ENCODE results near the gene ZNF91.
"Not testable (repeated sequence)": the region's sequence is repeated elsewhere in the genome, so short reads cannot be mapped to it uniquely, and the experiment has no call there.

The ZNF91 gene

DNA sequence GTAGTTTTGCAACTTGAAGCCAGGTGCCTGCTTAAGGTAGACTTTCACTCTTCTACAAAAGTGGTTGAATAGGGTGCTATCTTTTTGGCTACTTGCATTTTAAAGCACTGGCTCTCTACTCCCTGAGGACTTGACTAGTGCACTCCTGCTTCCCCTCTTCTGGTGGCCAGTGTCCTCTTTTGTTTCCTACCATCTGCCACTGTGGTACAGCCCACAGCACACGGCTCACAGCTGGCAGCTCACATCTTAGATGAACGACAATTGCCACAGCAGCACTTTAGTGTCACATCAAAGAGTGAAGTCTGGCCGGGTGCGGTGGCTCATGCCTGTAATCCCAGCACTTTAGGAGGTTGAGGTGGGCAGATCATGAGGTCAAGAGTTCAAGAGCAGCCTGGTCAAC is 15.6 kb downstream of the ZNF91 start:
- H3K27ac Mint-ChIP-seq, H3K27me3 Mint-ChIP-seq, H3K4me3 Mint-ChIP-seq: not testable (repeated sequence)
- Mint-ChIP-seq H3K36me3 (ENCODE audit: low read depth) (peaks cover 92% of the 10 kb centered on the region), H3K4me1 (ENCODE audit: low read depth) (peaks cover 11% of the 10 kb centered on the region), H3K9me3 (peaks cover 42% of the 10 kb centered on the region)

DNA sequence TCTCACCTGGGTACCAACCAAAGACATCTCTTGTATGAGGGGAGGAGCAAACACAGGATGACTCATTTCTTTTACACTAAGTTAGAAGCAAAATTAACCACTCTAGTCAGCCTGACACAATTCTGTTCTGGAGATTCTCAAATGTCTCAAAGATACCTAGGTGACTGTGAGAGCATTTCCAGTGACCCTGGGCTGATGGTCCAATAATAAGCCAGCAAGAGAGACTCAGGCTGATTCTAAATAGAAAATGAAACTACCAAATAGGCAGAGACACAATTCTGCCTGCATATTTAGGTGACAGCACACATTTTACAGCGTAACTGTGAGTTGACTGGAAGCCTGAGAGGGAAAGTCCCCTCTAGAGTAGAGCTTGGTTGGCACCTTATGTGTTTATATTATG is 16.3 kb downstream of the ZNF91 start:
- no peak overlapping the region for H3K27ac Mint-ChIP-seq
- H3K27me3 Mint-ChIP-seq, result no peaks in the 10 kb centered on the region
- peaks cover 11% of the 10 kb centered on the region for H3K4me1 Mint-ChIP-seq (ENCODE audit: low read depth)
- H3K36me3 Mint-ChIP-seq (ENCODE audit: low read depth), result peaks cover 92% of the 10 kb centered on the region
- H3K4me3 Mint-ChIP-seq, result no peak overlapping the region
- H3K9me3 Mint-ChIP-seq, result peaks cover 42% of the 10 kb centered on the region

DNA sequence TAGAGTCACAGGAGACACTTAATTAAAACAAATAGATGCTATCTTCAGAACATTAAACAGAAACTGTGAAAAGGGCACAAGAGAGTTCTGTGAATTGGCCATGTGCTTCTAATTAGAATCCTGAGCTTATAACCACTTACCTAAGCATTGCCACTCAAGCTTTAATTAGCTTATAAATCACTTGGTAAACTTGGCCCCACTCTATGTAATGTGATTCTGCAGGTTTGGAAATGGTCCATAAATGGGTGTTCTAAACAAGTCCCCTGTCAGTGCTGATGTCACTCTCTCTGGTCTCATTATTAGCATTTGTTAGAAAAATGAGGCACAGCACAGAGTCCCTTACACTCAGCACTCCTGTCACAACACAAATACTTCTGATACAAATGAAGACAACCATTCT is 18.0 kb downstream of the ZNF91 start:
- H3K27ac Mint-ChIP-seq, result no peak overlapping the region
- peaks cover 11% of the 10 kb centered on the region for H3K4me1 Mint-ChIP-seq (ENCODE audit: low read depth)
- peaks cover 47% of the 10 kb centered on the region for H3K9me3 Mint-ChIP-seq
- H3K36me3 Mint-ChIP-seq (ENCODE audit: low read depth), result peaks cover 92% of the 10 kb centered on the region
- no peaks in the 10 kb centered on the region for H3K27me3 Mint-ChIP-seq
- H3K4me3 Mint-ChIP-seq, result no peak overlapping the region

DNA sequence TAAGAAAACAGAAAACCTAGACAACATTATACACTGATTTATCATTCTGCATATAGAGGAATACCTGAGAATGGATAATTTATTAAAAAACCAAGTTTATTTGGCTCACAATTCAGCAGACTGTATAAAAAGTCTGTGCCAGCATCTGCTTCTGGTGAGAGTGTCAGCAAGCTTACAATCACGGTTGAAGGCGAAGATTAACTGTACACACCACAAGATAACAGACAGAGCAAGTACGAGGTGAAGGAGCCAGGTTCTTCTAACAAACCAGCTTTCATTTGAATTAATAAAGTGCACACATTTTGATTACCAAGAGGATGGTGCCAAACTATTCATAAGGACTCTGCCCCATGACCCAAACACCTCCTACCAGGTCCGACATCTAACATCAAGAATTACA is 28.8 kb downstream of the ZNF91 start:
- H3K27me3 Mint-ChIP-seq, result no peaks in the 10 kb centered on the region
- peaks cover 82% of the 10 kb centered on the region for H3K36me3 Mint-ChIP-seq (ENCODE audit: low read depth)
- no peak overlapping the region for H3K27ac Mint-ChIP-seq

DNA sequence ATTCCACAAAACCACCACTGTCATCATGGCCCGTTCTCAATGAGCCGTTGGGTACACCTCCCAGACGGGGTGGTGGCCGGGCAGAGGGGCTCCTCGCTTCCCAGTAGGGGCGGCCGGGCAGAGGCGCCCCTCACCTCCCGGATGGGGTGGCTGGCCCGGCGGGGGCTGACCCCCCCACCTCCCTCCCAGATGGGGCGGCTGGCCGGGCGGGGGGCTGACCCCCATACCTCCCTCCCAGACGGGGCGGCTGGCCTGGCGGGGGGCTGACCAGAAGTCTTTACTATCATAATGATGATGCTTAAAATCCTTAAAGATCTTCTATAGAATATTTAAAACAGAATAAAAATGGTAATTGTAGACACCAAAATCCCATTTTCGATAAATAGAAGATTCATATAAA is 29.2 kb downstream of the ZNF91 start:
- H3K4me3 Mint-ChIP-seq, result not testable (repeated sequence)

More for the DNA sequence above, 28.8 kb downstream of the ZNF91 start:
- no peak overlapping the region for H3K4me3 Mint-ChIP-seq
- peaks cover 21% of the 10 kb centered on the region for H3K9me3 Mint-ChIP-seq
- no peaks in the 10 kb centered on the region for H3K4me1 Mint-ChIP-seq (ENCODE audit: low read depth)

DNA sequence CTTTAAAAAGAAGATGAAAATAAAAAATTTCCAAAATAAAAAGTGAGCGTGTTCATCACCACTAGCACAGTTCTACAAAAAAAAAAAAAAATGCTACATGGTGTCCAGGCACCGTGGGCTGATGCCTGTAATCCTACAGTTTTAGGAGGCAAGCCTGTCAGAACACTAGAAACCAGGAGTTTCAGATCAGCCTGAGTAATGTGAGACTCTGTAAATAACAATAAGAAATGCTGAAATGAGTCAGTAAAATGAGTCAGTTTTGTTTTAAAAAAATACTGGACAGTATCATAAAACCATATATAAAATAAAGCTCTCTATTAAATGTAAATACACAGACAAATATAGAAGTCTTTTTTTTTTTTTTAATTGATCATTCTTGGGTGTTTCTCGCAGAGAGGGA is 30.0 kb downstream of the ZNF91 start:
- no peak overlapping the region for H3K4me3 Mint-ChIP-seq
- peaks cover 81% of the 10 kb centered on the region for H3K36me3 Mint-ChIP-seq (ENCODE audit: low read depth)
- no peaks in the 10 kb centered on the region for H3K27me3 Mint-ChIP-seq
- H3K9me3 Mint-ChIP-seq, result peaks cover 19% of the 10 kb centered on the region
- no peaks in the 10 kb centered on the region for H3K4me1 Mint-ChIP-seq (ENCODE audit: low read depth)
- no peak overlapping the region for H3K27ac Mint-ChIP-seq

More for the DNA sequence above, 29.2 kb downstream of the ZNF91 start:
- H3K4me1 Mint-ChIP-seq (ENCODE audit: low read depth); H3K27me3 Mint-ChIP-seq; H3K27ac Mint-ChIP-seq: not testable (repeated sequence)
- H3K36me3 Mint-ChIP-seq (ENCODE audit: low read depth), result peaks cover 82% of the 10 kb centered on the region
- H3K9me3 Mint-ChIP-seq, result peaks cover 17% of the 10 kb centered on the region

DNA sequence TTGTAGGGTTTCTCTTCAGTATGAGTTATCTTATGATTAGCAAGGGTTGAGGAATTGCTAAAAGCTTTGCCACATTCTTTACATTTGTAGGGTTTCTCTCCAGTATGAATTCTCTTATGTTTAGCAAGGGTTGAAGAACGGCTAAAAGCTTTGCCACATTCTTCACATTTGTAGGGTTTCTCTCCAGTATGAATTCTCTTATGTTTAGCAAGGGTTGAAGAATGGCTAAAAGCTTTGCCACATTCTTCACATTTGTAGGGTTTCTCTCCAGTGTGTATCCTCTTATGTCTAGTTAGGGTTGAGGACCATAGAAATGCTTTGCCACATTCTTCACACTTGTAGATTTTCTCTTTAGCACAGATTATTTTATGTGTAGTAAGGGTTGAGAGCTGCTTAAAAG is 33.4 kb downstream of the ZNF91 start:
- not testable (repeated sequence) for H3K4me1 Mint-ChIP-seq (ENCODE audit: low read depth)

DNA sequence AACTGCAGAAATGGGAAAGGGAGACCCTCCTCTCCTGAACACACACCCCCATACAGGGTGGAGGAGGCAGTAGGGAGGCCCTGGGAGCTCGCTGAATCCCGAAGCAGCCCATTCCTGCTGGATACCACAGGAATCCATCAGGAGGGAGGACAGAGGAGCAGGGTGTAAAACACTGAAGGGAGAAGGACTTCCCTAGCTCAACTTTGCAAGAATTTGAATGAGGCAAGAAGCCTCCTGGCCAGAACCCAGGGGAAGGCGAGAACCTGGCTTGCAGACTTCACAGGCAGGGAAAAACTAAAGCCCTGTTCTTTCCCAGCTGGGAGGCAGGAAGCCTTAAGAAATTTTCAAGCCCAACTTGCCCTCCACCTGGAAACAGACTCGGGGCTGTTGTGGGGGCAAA is 43.5 kb downstream of the ZNF91 start:
- no peaks in the 10 kb centered on the region for H3K27me3 Mint-ChIP-seq
- no peak overlapping the region for H3K27ac Mint-ChIP-seq
- peaks cover 8% of the 10 kb centered on the region for H3K4me1 Mint-ChIP-seq (ENCODE audit: low read depth)
- peaks cover 77% of the 10 kb centered on the region for H3K9me3 Mint-ChIP-seq
- H3K4me3 Mint-ChIP-seq, result no peak overlapping the region
- H3K36me3 Mint-ChIP-seq (ENCODE audit: low read depth), result peaks cover 97% of the 10 kb centered on the region

More for the DNA sequence above, 33.4 kb downstream of the ZNF91 start:
- H3K27me3 Mint-ChIP-seq, H3K4me3 Mint-ChIP-seq, H3K27ac Mint-ChIP-seq: not testable (repeated sequence)
- peaks cover 35% of the 10 kb centered on the region for H3K9me3 Mint-ChIP-seq
- H3K36me3 Mint-ChIP-seq (ENCODE audit: low read depth), result peaks cover 85% of the 10 kb centered on the region

DNA sequence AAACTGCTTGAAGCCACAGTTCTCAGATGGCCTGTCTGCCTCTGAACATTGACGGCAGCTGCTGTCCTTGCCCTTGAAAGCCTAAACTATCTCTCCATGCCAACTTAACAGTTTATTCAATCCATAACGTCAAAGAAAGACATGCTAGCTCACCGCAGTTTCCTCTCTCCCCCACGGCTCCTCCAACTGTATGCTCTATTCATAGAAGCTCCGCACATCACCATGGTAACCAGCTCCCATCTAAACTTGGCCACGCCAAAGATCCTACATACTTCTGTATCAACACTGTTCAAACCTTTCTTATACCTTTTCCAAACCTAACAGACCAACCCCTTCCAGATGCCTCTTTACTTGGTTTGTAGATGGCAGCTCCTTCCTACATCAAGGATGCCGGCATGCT is 48.6 kb downstream of the ZNF91 start:
- no peak overlapping the region for H3K4me3 Mint-ChIP-seq
- H3K36me3 Mint-ChIP-seq (ENCODE audit: low read depth), result peaks cover 98% of the 10 kb centered on the region
- H3K27ac Mint-ChIP-seq, result no peak overlapping the region
- H3K4me1 Mint-ChIP-seq (ENCODE audit: low read depth), result no peaks in the 10 kb centered on the region
- no peaks in the 10 kb centered on the region for H3K27me3 Mint-ChIP-seq
- H3K9me3 Mint-ChIP-seq, result peaks cover 75% of the 10 kb centered on the region

DNA sequence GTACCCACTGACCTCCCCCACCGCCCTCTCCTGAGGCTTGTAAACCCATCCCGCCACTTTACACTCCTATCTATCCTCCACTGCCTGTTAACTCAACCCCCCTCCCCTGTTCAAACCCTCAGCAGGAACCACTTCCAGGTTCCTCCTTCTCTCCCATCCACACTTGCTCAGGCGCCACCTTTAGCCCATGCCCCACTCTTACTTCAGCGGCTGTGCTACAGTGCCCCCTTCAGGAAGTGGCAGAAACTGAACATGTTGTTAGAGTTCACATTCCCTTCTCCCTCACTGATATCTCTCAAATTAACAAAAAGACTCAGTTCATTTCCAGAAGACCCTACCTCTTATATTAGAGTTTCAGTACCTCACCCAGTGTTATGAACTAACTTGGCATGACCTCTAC is 49.4 kb downstream of the ZNF91 start:
- no peak overlapping the region for H3K4me3 Mint-ChIP-seq
- no peak overlapping the region for H3K27ac Mint-ChIP-seq
- no peaks in the 10 kb centered on the region for H3K27me3 Mint-ChIP-seq
- peaks cover 92% of the 10 kb centered on the region for H3K36me3 Mint-ChIP-seq (ENCODE audit: low read depth)
- peaks cover 71% of the 10 kb centered on the region for H3K9me3 Mint-ChIP-seq
- no peaks in the 10 kb centered on the region for H3K4me1 Mint-ChIP-seq (ENCODE audit: low read depth)

DNA sequence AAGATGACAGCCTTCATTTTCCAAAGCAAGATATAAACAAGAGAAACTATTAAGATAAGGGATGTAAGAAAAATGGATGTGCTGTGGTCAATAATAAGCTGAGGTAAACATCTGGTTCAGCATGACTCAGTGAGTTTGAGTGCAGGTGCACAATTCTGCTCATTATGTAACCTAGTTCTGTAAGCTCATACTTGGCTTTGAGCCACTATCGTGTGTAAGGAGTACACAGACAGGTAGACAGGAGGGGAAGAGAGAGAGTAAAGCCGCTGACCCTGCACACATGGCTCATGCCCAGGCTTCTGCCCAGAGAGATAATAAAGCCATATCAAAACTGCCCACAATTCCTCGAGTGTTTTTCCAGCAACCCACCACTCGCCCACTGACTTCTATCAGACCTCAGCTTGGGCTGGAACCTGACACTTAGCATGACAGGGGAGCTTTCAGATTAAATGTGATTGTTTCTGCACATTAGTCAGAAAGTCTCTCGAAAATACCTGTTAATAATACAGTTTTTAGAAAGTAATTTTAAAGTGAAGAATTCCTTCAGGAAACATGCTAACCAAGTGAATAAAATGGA is 51.7 kb downstream of the ZNF91 start:
- Mint-ChIP-seq H3K27me3 (no peaks in the 10 kb centered on the region), H3K4me3 (no peak overlapping the region), H3K4me1 (ENCODE audit: low read depth) (no peaks in the 10 kb centered on the region), H3K9me3 (peaks cover 63% of the 10 kb centered on the region), H3K36me3 (ENCODE audit: low read depth) (peaks cover 92% of the 10 kb centered on the region), H3K27ac (no peak overlapping the region)

DNA sequence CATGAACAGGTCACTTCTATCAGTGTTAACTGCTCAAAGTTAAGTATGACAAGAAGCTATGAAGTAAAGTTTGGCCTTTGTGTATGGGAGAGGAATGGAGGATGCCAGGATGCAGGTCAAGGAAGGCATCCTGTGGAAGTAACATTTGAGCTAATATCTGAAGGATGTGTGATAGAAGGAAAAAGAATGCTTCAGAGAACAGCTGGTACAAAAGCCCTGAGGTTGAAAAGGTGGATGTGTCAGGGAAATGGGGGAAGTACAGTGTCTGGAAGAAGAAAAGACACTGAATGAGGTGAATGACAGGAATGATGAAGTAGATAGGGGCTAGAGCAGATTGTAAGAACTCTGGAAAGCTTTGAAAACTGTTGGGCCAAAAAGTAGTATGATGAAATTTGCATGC is 67.1 kb downstream of the ZNF91 start:
- H3K27me3 Mint-ChIP-seq, result no peaks in the 10 kb centered on the region
- no peak overlapping the region for H3K4me3 Mint-ChIP-seq
- peaks cover 54% of the 10 kb centered on the region for H3K36me3 Mint-ChIP-seq (ENCODE audit: low read depth)
- no peak overlapping the region for H3K27ac Mint-ChIP-seq
- H3K9me3 Mint-ChIP-seq, result peaks cover 70% of the 10 kb centered on the region
- no peaks in the 10 kb centered on the region for H3K4me1 Mint-ChIP-seq (ENCODE audit: low read depth)

DNA sequence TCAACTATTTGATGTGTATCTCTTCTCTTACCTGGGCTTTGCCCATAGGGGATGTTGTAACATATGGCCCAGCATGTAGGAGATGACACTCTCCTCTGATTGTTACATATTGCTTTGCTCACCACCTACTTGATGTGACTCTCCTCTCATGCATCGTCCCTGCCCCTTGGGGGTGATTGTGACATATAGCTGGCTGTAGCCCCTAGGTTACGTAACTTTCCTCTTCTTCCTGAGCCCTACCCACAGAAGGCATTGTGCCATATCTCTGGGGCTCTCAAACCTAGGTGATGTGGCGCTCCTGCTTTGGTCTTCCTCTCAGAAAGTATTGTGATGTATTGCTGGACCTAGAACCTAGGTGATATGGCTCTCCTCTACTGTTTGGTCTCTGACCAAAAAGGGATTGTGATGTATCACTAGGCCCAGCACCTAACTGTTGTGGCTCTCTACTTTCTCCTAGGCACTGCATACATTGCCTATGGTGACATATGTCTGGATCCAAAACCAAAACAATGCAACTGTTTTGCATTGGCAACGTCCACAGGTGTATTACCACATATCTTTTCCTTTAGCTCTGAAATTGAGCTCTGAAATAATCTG is 73.2 kb downstream of the ZNF91 start:
- Mint-ChIP-seq H3K27me3 (no peaks in the 10 kb centered on the region), H3K36me3 (ENCODE audit: low read depth) (peaks cover 9% of the 10 kb centered on the region), H3K9me3 (peaks cover 69% of the 10 kb centered on the region)

DNA sequence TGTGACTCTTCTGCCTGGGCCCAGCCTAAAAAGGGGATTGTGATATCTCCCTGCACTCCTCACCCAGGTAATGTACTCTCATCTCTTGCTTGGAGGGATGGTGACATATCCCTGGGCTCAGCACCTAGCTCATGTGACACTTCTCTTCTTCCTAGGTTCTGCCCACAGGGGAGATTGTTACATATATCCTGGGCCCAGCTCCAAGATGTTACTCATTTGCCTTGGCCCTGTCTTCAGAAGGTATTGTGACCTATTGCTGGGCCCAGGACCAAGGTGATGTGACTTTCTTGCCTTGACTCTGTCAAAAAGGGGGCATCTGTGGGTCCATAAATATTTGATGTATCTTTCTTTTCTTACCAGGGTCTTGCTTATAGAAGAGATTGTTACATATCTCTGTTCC is 73.9 kb downstream of the ZNF91 start:
- H3K27me3 Mint-ChIP-seq; H3K4me3 Mint-ChIP-seq; H3K27ac Mint-ChIP-seq; H3K4me1 Mint-ChIP-seq (ENCODE audit: low read depth); H3K36me3 Mint-ChIP-seq (ENCODE audit: low read depth): not testable (repeated sequence)
- H3K9me3 Mint-ChIP-seq, result peaks cover 69% of the 10 kb centered on the region

More for the DNA sequence above, 73.2 kb downstream of the ZNF91 start:
- Mint-ChIP-seq H3K4me3 (no peak overlapping the region), H3K27ac (no peak overlapping the region), H3K4me1 (ENCODE audit: low read depth) (peaks cover 5% of the 10 kb centered on the region)

DNA sequence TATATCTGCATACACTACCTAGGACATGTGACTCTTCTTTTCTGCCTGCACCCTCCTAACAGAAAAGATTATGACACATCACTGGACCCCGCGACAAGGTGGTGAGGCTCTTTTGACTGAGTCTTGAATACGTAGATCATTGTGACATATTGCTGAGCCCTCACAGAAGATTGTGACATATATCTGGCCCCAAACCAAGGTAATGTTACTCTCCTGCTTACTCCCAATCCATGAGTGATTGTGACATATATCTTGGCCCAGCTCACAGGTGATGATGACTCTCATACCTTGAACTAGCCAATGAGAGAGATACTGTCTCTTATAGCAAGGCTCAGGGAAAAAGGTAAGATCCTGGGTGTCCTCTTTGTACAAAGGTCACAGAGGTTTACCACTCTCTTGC is 75.7 kb downstream of the ZNF91 start:
- not testable (repeated sequence) for H3K27ac Mint-ChIP-seq; H3K27me3 Mint-ChIP-seq; H3K4me1 Mint-ChIP-seq (ENCODE audit: low read depth); H3K4me3 Mint-ChIP-seq; H3K36me3 Mint-ChIP-seq (ENCODE audit: low read depth)
- peaks cover 58% of the 10 kb centered on the region for H3K9me3 Mint-ChIP-seq

DNA sequence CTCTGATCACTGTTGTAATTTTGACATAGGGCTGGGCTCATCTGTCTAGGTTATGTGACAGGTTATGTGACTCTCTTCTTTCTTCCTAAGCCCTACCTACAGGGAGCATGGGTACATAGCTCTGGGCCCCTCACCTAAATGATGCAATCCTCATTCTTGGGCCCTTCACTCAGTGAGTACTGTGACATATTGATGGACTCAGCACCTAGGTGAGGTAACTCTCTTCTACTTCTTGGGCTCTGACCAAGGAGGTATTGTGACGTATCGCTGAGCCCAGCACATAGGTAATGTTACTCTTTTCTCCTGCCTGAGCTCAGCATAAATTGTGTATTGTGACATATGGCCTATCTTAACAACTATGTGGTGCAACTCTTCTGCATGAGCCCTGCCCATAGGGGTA is 76.3 kb downstream of the ZNF91 start:
- H3K4me3 Mint-ChIP-seq; H3K36me3 Mint-ChIP-seq (ENCODE audit: low read depth); H3K27ac Mint-ChIP-seq; H3K27me3 Mint-ChIP-seq; H3K4me1 Mint-ChIP-seq (ENCODE audit: low read depth): not testable (repeated sequence)
- H3K9me3 Mint-ChIP-seq, result peaks cover 54% of the 10 kb centered on the region

All from stimulated activated naive CD8-positive, alpha-beta T cell treated with anti-CD3 and anti-CD28 coated beads, Interleukin-15, Interleukin-2, amounts not matched to agents 100 ng/mL and 50 ng/mL, for 24 hours (primary cell).